ENCODE data around the gene ABCC3.

ABCC3 gene

GRCh38 chr17:50609380-50610074 lies 25.2 kb upstream of the ABCC3 start:
- ChIA-PET POLR2A (interaction anchor here (1.4 kb wide), 1 partner anchor 67 kb away, joined by 4 read pairs; no protein-coding TSS in a partner anchor), CTCF (interaction anchor here (1.0 to 1.5 kb wide), 4 partner anchors 17 to 58 kb away, joined by 3 to 5 read pairs (median 4); no protein-coding TSS in a partner anchor)
- no peak for DNase-seq (ENCODE audit: extremely low spot score)
- TF ChIP-seq SUZ12 (IDR thresholded peaks at IDR 0.05) (no peak), PKNOX1 (IDR thresholded peaks at IDR 0.05) (no peak), LEF1 (IDR thresholded peaks at IDR 0.05; ENCODE audit: borderline replicate concordance) (no peak)

- ChIA-PET CTCF (no interaction called here), POLR2A (no interaction called here)
- TF ChIP-seq SUZ12 (IDR thresholded peaks at IDR 0.05) (no peak), ELF4 (IDR thresholded peaks at IDR 0.05) (no peak), FOXA1 (IDR thresholded peaks at IDR 0.05) (no peak), NFRKB (IDR thresholded peaks at IDR 0.05) (no peak), ARNT (IDR thresholded peaks at IDR 0.05) (no peak), SP1 (IDR thresholded peaks at IDR 0.05) (no peak), PKNOX1 (IDR thresholded peaks at IDR 0.05) (no peak), ZNF384 (IDR thresholded peaks at IDR 0.05) (no peak), FOXM1 (IDR thresholded peaks at IDR 0.05; ENCODE audit: borderline replicate concordance) (no peak), HDGF (IDR thresholded peaks at IDR 0.05; ENCODE audit: borderline replicate concordance) (no peak), TARDBP (IDR thresholded peaks at IDR 0.05) (no peak), L3MBTL2 (conservative IDR thresholded peaks at IDR 0.05) (no peak), BHLHE40 (IDR thresholded peaks at IDR 0.05; ENCODE audit: borderline replicate concordance) (no peak), FOXK2 (IDR thresholded peaks at IDR 0.05) (no peak)
- no peak for DNase-seq (ENCODE audit: extremely low spot score)
Observed at GRCh38 chr17:50611634-50612033, 23.0 kb upstream of the ABCC3 start.

DNA sequence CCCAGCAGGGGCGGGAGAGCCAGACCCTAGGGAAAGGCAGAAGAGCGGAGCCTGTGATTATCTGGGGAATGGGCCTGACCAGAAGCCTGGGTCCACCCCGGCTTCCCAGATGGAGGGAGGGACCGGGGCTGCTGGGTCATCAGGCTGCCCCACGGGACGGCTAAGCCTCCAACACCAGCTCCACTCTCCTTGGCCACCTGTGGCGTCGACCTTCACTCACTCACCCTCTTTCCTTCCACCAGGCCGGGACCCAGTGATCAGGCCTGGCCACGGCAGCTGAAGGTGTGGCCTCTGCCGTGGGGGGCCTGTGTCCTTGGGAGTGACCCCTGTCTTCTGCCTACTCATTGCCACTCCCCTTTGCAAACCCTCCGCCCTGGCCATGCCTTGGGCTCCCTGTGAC lies 22.4 kb upstream of the ABCC3 start:
- ChIA-PET POLR2A (interaction anchor here (1.0 kb wide), 1 partner anchor 62 kb away, joined by 3 read pairs; no protein-coding TSS in a partner anchor), CTCF (no interaction called here)
- no peak for TF ChIP-seq FOXA1 (IDR thresholded peaks at IDR 0.05)
- no peak for TF ChIP-seq ARNT (IDR thresholded peaks at IDR 0.05)
- no peak for DNase-seq (ENCODE audit: extremely low spot score)

DNA sequence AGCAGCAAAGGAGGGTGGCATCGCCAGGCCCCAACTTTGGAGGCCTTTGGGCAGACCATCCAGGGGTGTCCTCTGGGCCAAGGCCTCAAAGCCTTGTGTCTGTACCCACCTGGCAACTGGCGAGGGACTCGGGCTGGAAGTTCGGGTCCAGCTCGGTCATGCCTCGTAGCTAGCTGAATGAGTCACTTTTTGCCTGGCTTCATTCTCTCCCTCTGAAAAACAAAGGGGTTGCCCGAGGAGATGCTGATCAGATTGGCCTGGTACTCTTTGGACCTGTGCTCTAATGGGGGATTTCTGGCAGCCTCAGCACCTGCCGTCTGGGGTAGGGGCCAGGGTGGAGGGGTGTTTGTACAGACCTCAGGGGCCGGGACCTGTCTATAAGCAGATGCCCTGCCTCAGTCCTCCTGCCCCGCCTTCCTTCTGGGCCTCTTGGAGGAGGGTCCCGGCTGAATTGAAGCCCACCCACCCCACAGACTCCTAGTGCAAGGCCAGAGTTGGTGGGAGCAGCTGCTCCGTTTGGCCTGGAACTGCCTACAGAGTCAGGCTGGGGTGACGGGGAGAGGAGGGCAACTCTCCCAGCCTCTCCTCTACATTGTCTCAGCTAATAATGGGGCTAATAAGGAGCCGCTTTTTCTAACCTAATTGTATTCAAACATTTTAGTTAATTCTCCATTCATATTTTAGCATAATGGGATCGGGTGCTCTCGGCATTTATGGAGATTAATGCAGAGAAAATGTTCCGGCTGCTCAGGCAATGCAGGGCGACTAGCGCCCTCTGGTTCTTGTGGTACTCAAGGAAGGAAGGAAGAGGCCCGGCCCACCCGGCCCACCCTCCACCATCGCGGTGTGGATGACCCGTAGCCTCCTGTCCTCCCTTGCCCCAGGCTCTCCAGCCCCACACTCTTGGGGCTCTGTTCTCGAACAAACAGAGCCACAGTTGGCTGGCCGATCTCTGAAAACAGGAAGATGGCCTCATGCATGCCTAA lies 21.4 kb upstream of the ABCC3 start:
- POLR2A ChIA-PET, result interaction anchor here (1.0 kb wide), 1 partner anchor 63 kb away, joined by 3 read pairs; no protein-coding TSS in a partner anchor
- TF ChIP-seq NFRKB (IDR thresholded peaks at IDR 0.05), result no peak
- TF ChIP-seq ELF4 (IDR thresholded peaks at IDR 0.05), result no peak
- no peak for TF ChIP-seq LEF1 (IDR thresholded peaks at IDR 0.05; ENCODE audit: borderline replicate concordance)
- no peak for TF ChIP-seq FOXM1 (IDR thresholded peaks at IDR 0.05; ENCODE audit: borderline replicate concordance)
- TF ChIP-seq FOXA1 (IDR thresholded peaks at IDR 0.05), result no peak
- TF ChIP-seq FOXK2 (IDR thresholded peaks at IDR 0.05), result no peak
- TF ChIP-seq L3MBTL2 (conservative IDR thresholded peaks at IDR 0.05), result no peak
- CTCF ChIA-PET, result interaction anchor here (0.6 to 3.0 kb wide), 2 partner anchors 14 to 63 kb away, joined by 3 to 9 read pairs; no protein-coding TSS in a partner anchor
- no peak for DNase-seq (ENCODE audit: extremely low spot score)

DNA sequence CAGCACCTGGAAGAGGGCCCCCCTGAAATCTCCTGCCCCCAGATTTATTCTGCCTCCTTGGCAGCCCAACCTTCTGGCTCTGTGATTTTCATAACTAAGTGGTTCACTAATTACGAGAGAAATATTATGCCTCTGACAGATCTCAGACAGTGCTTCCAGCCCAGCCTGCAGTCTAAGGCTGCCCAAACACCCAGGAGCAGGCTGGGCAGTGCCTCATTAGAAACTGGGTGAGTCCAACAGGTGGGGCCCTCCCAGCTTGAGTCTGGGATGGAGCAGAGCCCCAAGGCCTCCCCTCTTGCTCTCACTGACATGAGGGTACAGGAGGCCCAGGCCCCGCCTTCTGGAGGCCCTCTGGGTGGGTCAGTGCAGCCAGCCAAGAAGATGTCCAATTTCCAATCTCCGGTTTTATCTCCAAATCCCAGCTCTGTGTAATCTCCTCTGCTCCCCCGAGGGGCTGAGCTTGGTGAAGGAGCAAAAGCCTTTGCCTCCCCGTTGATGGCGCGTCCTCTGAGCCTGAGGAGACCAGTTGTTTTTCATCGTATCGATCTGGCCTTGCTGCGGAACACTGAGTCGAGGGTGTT lies 20.1 kb upstream of the ABCC3 start:
- POLR2A ChIA-PET, result no interaction called here
- CTCF ChIA-PET, result interaction anchor here (0.6 to 3.0 kb wide), 2 partner anchors 64 to 474 kb away, joined by 3 to 9 read pairs; no protein-coding TSS in a partner anchor
- no peak for DNase-seq (ENCODE audit: extremely low spot score)
- no peak for TF ChIP-seq FOXK2 (IDR thresholded peaks at IDR 0.05)
- TF ChIP-seq BHLHE40 (IDR thresholded peaks at IDR 0.05; ENCODE audit: borderline replicate concordance), result no peak
- no peak for TF ChIP-seq SP1 (IDR thresholded peaks at IDR 0.05)
- TF ChIP-seq ELF4 (IDR thresholded peaks at IDR 0.05), result no peak
- no peak for TF ChIP-seq FOXA1 (IDR thresholded peaks at IDR 0.05)
- TF ChIP-seq LEF1 (IDR thresholded peaks at IDR 0.05; ENCODE audit: borderline replicate concordance), result no peak
- no peak for TF ChIP-seq PKNOX1 (IDR thresholded peaks at IDR 0.05)
- no peak for TF ChIP-seq NFRKB (IDR thresholded peaks at IDR 0.05)
- no peak for TF ChIP-seq L3MBTL2 (conservative IDR thresholded peaks at IDR 0.05)
- TF ChIP-seq ZNF384 (IDR thresholded peaks at IDR 0.05), result no peak
- no peak for TF ChIP-seq FOXM1 (IDR thresholded peaks at IDR 0.05; ENCODE audit: borderline replicate concordance)
- no peak for TF ChIP-seq SUZ12 (IDR thresholded peaks at IDR 0.05)
- no peak for TF ChIP-seq TARDBP (IDR thresholded peaks at IDR 0.05)
- TF ChIP-seq ARNT (IDR thresholded peaks at IDR 0.05), result no peak
- no peak for TF ChIP-seq CTBP1 (IDR thresholded peaks at IDR 0.05; ENCODE audit: borderline replicate concordance)
- no peak for TF ChIP-seq HDGF (IDR thresholded peaks at IDR 0.05; ENCODE audit: borderline replicate concordance)

Measured in HEK293T (cell line).